Mesenchymal stem cell (in vitro differentiated cells and primary cell): Measurements from ENCODE around the gene UIMC1.
A peak's percentile ranks its signal among the peaks of the same experiment; 100 is the strongest.
"Not testable (repeated sequence)": the region's sequence is repeated elsewhere in the genome, so short reads cannot be mapped to it uniquely, and the experiment has no call there.

Experiments
- DNase-seq: peaks from one replicate; pipeline ENCODE4 v3.0.0-alpha.2; 2013
- H2AFZ ChIP-seq: one replicate; pipeline ENCODE4 v1.6.1; 2013; ENCODE audit warnings: low read depth, mild to moderate bottlenecking, control low read depth, inconsistent platforms, low read length, moderate library complexity
- H2AK5ac ChIP-seq: 2 replicates; pipeline ENCODE4 v1.6.1; 2013; ENCODE audit warnings: low read length, moderate library complexity, mild to moderate bottlenecking, inconsistent platforms; ENCODE audit not compliant: severe bottlenecking
- H2BK120ac ChIP-seq: one replicate; pipeline ENCODE4 v1.6.1; 2013; ENCODE audit warnings: low read depth, mild to moderate bottlenecking, inconsistent platforms, low read length, moderate library complexity
- H2BK12ac ChIP-seq, 2 experiments: one replicate each; pipeline ENCODE4 v1.6.1; 2013; ENCODE audit warnings: inconsistent platforms in 2 of 2, low read length in 2 of 2, mild to moderate bottlenecking in 2 of 2, moderate library complexity in 2 of 2, control low read depth in 1 of 2
- H2BK15ac ChIP-seq: one replicate; pipeline ENCODE4 v1.6.1; 2013; ENCODE audit warnings: mild to moderate bottlenecking, low read depth, inconsistent platforms; ENCODE audit not compliant: poor library complexity, severe bottlenecking
- H2BK5ac ChIP-seq: 2 replicates; pipeline ENCODE4 v1.6.1; 2013; ENCODE audit warnings: low read depth, mild to moderate bottlenecking, low read length, control low read depth, inconsistent platforms; ENCODE audit not compliant: poor library complexity, severe bottlenecking
- H3K14ac ChIP-seq, 2 experiments: one replicate each; pipeline ENCODE4 v1.6.1; 2013; ENCODE audit warnings: inconsistent platforms in 2 of 2, low read length in 2 of 2, control low read depth in 1 of 2, mild to moderate bottlenecking in 1 of 2, moderate library complexity in 1 of 2
- H3K18ac ChIP-seq, 2 experiments: one replicate each; pipeline ENCODE4 v1.6.1; 2013; ENCODE audit warnings: inconsistent platforms in 2 of 2, low read length in 2 of 2, control low read depth in 1 of 2, low read depth in 1 of 2, mild to moderate bottlenecking in 1 of 2
- H3K23ac ChIP-seq, 2 experiments: one replicate each; pipeline ENCODE4 v1.6.1; 2013; ENCODE audit warnings: inconsistent platforms in 2 of 2, low read length in 2 of 2, mild to moderate bottlenecking in 2 of 2, moderate library complexity in 2 of 2, control low read depth in 1 of 2
- H3K27ac ChIP-seq: 2 replicates; pipeline ENCODE4 v1.5.1; 2013; ENCODE audit warnings: mild to moderate bottlenecking, moderate library complexity, low read length, control low read depth, inconsistent platforms; ENCODE audit not compliant: poor library complexity, severe bottlenecking
- H3K27me3 ChIP-seq, 2 experiments: 2 replicates each; pipeline versions ENCODE4 v1.6.1 to v1.7.0; 2013; ENCODE audit warnings: low read length in 2 of 2, mild to moderate bottlenecking in 2 of 2, moderate library complexity in 2 of 2, control low read depth in 1 of 2, inconsistent platforms in 1 of 2; ENCODE audit not compliant: control insufficient read depth in 1 of 2, insufficient read depth in 1 of 2
- H3K36me3 ChIP-seq, 2 experiments: 2 replicates each; pipeline versions ENCODE4 v1.6.1 to v1.7.0; 2013; ENCODE audit warnings: low read length in 2 of 2, control low read depth in 1 of 2, inconsistent platforms in 1 of 2, low read depth in 1 of 2, mild to moderate bottlenecking in 1 of 2; ENCODE audit not compliant: insufficient read depth in 2 of 2, control insufficient read depth in 1 of 2
- H3K4ac ChIP-seq, 2 experiments: one replicate each; pipeline ENCODE4 v1.6.1; 2013; ENCODE audit warnings: inconsistent platforms in 2 of 2, low read length in 2 of 2, mild to moderate bottlenecking in 2 of 2, moderate library complexity in 2 of 2, control low read depth in 1 of 2, low read depth in 1 of 2
- H3K4me1 ChIP-seq: 2 replicates; pipeline ENCODE4 v1.6.1; 2013; ENCODE audit warnings: low read depth, low read length, control low read depth; ENCODE audit not compliant: control insufficient read depth, insufficient read depth
- H3K4me2 ChIP-seq: 2 replicates; pipeline ENCODE4 v1.6.1; 2013; ENCODE audit warnings: low read length, mild to moderate bottlenecking, inconsistent platforms; ENCODE audit not compliant: poor library complexity, severe bottlenecking
- H3K4me3 ChIP-seq, 2 experiments: 2 replicates each; pipeline versions ENCODE4 v1.5.1 to v1.7.0; 2013; ENCODE audit warnings: low read length in 2 of 2, mild to moderate bottlenecking in 2 of 2, control low read depth in 1 of 2, low read depth in 1 of 2; ENCODE audit not compliant: insufficient read depth in 1 of 2
- H3K79me1 ChIP-seq: replicated peaks from 2 replicates; pipeline ENCODE4 v1.6.1; 2013; ENCODE audit warnings: mild to moderate bottlenecking, control low read depth, low read length, inconsistent platforms; ENCODE audit not compliant: poor library complexity, severe bottlenecking
- H3K9ac ChIP-seq: 2 replicates; pipeline ENCODE4 v1.7.0; 2013; ENCODE audit warnings: mild to moderate bottlenecking, low read length, moderate library complexity
- H3K9me3 ChIP-seq: 2 replicates; pipeline ENCODE4 v1.7.0; 2013; ENCODE audit warnings: mild to moderate bottlenecking, low read length; ENCODE audit not compliant: control insufficient read depth
- H4K8ac ChIP-seq: one replicate; pipeline ENCODE4 v1.6.1; 2013; ENCODE audit warnings: inconsistent platforms, mild to moderate bottlenecking, low read length, moderate library complexity
- H4K91ac ChIP-seq: one replicate; pipeline ENCODE4 v1.6.1; 2013; ENCODE audit warnings: mild to moderate bottlenecking, low read length, inconsistent platforms
- WGBS: methylation state at CpG from one replicate; pipeline ENCODE4 v1.1.7; 2013; ENCODE audit warnings: mixed read lengths; 5-methylcytosine and 5-hydroxymethylcytosine counted together

Gene UIMC1

GRCh38 chr5:176870644-176871043, 135.9 kb downstream of the UIMC1 start:
- not testable (repeated sequence) for H2BK5ac ChIP-seq, H3K23ac ChIP-seq, H2AFZ ChIP-seq, H2BK15ac ChIP-seq, H3K18ac ChIP-seq, H4K8ac ChIP-seq, H3K14ac ChIP-seq, H3K4ac ChIP-seq, H3K9me3 ChIP-seq, H3K27ac ChIP-seq, H2AK5ac ChIP-seq, H2BK120ac ChIP-seq, H3K9ac ChIP-seq, H3K4me2 ChIP-seq, DNase-seq, H4K91ac ChIP-seq, H2BK12ac ChIP-seq, H3K79me1 ChIP-seq
- WGBS = 61% methylated on average over 3 of the region's 10 CpGs
- Histone ChIP-seq H3K4me3 (peak overlapping the region in 1 of 2 experiments; percentile 23), H3K27me3 (peaks cover 13 to 60% of the 10 kb centered on the region in 2 experiments), H3K4me1 (peaks cover 16% of the 10 kb centered on the region), H3K36me3 (peaks cover 0 to 52% of the 10 kb centered on the region in 2 experiments)

GRCh38 chr5:176870110-176870591, 136.4 kb downstream of the UIMC1 start:
- H3K18ac ChIP-seq = no peak overlapping the region
- no peak overlapping the region for H2BK5ac ChIP-seq
- H3K79me1 ChIP-seq = no peaks in the 10 kb centered on the region
- no peaks in the 10 kb centered on the region for H3K9me3 ChIP-seq
- H2BK12ac ChIP-seq = no peak overlapping the region
- H3K4ac ChIP-seq = no peak overlapping the region
- H4K8ac ChIP-seq = no peak overlapping the region
- H3K23ac ChIP-seq = no peak overlapping the region
- no peak overlapping the region for H3K4me2 ChIP-seq
- peaks cover 0 to 54% of the 10 kb centered on the region in 2 experiments for H3K36me3 ChIP-seq
- no peak overlapping the region for H2AK5ac ChIP-seq
- H3K27ac ChIP-seq = no peak overlapping the region
- H4K91ac ChIP-seq = no peak overlapping the region
- H3K4me3 ChIP-seq = no peak overlapping the region
- H3K27me3 ChIP-seq = peaks cover 10 to 60% of the 10 kb centered on the region in 2 experiments
- H3K4me1 ChIP-seq = peaks cover 11% of the 10 kb centered on the region
- WGBS = 63% methylated on average over 17 of the region's 17 CpGs
- H2BK120ac ChIP-seq = no peak overlapping the region
- no peak overlapping the region for H3K14ac ChIP-seq
- DNase-seq = peak; percentile 48
- no peak overlapping the region for H3K9ac ChIP-seq
- H2AFZ ChIP-seq = no peak overlapping the region
- no peak overlapping the region for H2BK15ac ChIP-seq

GRCh38 chr5:176869501-176870109, 137.0 kb downstream of the UIMC1 start:
- 87% methylated on average over 35 of the region's 38 CpGs for WGBS
- Histone ChIP-seq H3K9me3 (no peaks in the 10 kb centered on the region), H4K8ac (no peak overlapping the region), H3K23ac (no peak overlapping the region), H3K79me1 (no peaks in the 10 kb centered on the region), H2BK5ac (no peak overlapping the region), H3K4ac (no peak overlapping the region), H3K9ac (no peak overlapping the region), H2BK12ac (no peak overlapping the region), H2AK5ac (no peak overlapping the region), H3K36me3 (peaks cover 0 to 53% of the 10 kb centered on the region in 2 experiments), H3K27ac (no peak overlapping the region), H2AFZ (no peak overlapping the region), H2BK120ac (no peak overlapping the region), H3K4me2 (no peak overlapping the region), H3K27me3 (peaks cover 14 to 60% of the 10 kb centered on the region in 2 experiments), H3K14ac (no peak overlapping the region), H3K18ac (no peak overlapping the region), H3K4me1 (peaks cover 11% of the 10 kb centered on the region), H4K91ac (no peak overlapping the region), H2BK15ac (no peak overlapping the region), H3K4me3 (no peak overlapping the region)
- no peak for DNase-seq

- no peaks in the 10 kb centered on the region for H3K79me1 ChIP-seq
- no peak overlapping the region for H3K27ac ChIP-seq
- no peak overlapping the region for H2BK5ac ChIP-seq
- H2AFZ ChIP-seq = no peak overlapping the region
- H2BK15ac ChIP-seq = no peak overlapping the region
- WGBS = 90% methylated on average over 20 of the region's 20 CpGs
- peaks cover 0 to 53% of the 10 kb centered on the region in 2 experiments for H3K36me3 ChIP-seq
- H3K27me3 ChIP-seq = peaks cover 17 to 59% of the 10 kb centered on the region in 2 experiments
- peaks cover 16% of the 10 kb centered on the region for H3K4me1 ChIP-seq
- H4K8ac ChIP-seq = no peak overlapping the region
- H3K9me3 ChIP-seq = no peaks in the 10 kb centered on the region
- H2AK5ac ChIP-seq = no peak overlapping the region
- no peak overlapping the region for H3K4me3 ChIP-seq
- H3K4ac ChIP-seq = no peak overlapping the region
- H3K23ac ChIP-seq = no peak overlapping the region
- no peak overlapping the region for H3K14ac ChIP-seq
- no peak for DNase-seq
- H2BK120ac ChIP-seq = no peak overlapping the region
- no peak overlapping the region for H2BK12ac ChIP-seq
- H4K91ac ChIP-seq = no peak overlapping the region
- H3K4me2 ChIP-seq = no peak overlapping the region
- H3K9ac ChIP-seq = no peak overlapping the region
- H3K18ac ChIP-seq = no peak overlapping the region
These were observed 137.8 kb downstream of the UIMC1 start for GRCh38 chr5:176868731-176869130.
